Measurements from ENCODE around the gene CABLES1.
"Not testable (repeated sequence)": the region's sequence is repeated elsewhere in the genome, so short reads cannot be mapped to it uniquely, and the experiment has no call there.

DNA sequence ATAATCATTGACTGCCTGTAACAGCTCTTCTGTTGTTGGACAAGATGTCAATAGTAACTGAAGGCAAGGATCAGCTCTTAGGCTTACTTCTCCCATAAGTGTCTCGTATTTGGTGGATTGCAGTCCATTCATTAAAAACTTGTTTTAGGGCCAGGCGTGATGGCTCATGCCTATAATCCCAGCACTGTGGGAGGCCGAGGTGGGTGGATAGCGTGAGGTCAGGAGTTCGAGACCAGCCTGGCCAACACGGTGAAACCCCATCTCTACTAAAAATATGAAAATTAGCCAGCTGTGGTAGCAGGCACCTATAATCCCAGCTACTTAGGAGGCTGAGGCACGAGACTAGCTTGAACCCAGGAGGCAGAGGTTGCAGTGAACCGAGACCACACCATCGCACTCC, 26.1 kb upstream of the CABLES1 start:
- TF ChIP-seq, protein P1, sequence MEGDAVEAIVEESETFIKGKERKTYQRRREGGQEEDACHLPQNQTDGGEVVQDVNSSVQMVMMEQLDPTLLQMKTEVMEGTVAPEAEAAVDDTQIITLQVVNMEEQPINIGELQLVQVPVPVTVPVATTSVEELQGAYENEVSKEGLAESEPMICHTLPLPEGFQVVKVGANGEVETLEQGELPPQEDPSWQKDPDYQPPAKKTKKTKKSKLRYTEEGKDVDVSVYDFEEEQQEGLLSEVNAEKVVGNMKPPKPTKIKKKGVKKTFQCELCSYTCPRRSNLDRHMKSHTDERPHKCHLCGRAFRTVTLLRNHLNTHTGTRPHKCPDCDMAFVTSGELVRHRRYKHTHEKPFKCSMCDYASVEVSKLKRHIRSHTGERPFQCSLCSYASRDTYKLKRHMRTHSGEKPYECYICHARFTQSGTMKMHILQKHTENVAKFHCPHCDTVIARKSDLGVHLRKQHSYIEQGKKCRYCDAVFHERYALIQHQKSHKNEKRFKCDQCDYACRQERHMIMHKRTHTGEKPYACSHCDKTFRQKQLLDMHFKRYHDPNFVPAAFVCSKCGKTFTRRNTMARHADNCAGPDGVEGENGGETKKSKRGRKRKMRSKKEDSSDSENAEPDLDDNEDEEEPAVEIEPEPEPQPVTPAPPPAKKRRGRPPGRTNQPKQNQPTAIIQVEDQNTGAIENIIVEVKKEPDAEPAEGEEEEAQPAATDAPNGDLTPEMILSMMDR (IDR thresholded peaks at IDR 0.05): not testable (repeated sequence)
- not testable (repeated sequence) for TF ChIP-seq EP300, POLR2AphosphoS5 (IDR thresholded peaks at IDR 0.05)

All from gastroesophageal sphincter (tissue), 3 donors.